Measurements from ENCODE around the gene MMP7.

- no peak for TF ChIP-seq CTCF (conservative IDR thresholded peaks at IDR 0.05; ENCODE audit: low read length)
- no peak for TF ChIP-seq EZH2phosphoT487 (IDR thresholded peaks at IDR 0.05; ENCODE audit: borderline replicate concordance, low read depth, low read length)
Observed at GRCh38 chr11:102510439-102511135, 20.0 kb downstream of the MMP7 start.
